Effector memory CD4-positive, alpha-beta T cell (primary cell): Measurements from ENCODE around the gene SRI.
"Not testable (repeated sequence)": the region's sequence is repeated elsewhere in the genome, so short reads cannot be mapped to it uniquely, and the experiment has no call there.

Source experiments
- DNase-seq, 3 donors: peaks; one replicate each; pipeline ENCODE4 v3.0.0-alpha.2; 2020
- H3K27ac ChIP-seq: 2 replicates; pipeline ENCODE4 v1.7.0; 2013; ENCODE audit warnings: mild to moderate bottlenecking, low read length, moderate library complexity; ENCODE audit not compliant: insufficient read depth, poor library complexity, severe bottlenecking
- H3K27me3 ChIP-seq: replicated peaks from 2 replicates; pipeline ENCODE4 v1.7.0; 2013; ENCODE audit warnings: mild to moderate bottlenecking, low read length; ENCODE audit not compliant: insufficient read depth, control insufficient read depth, poor library complexity, severe bottlenecking
- H3K36me3 ChIP-seq: 2 replicates; pipeline ENCODE4 v1.7.0; 2013; ENCODE audit warnings: mild to moderate bottlenecking, low read length, moderate library complexity; ENCODE audit not compliant: control insufficient read depth, insufficient read depth
- H3K4me1 ChIP-seq: 2 replicates; pipeline ENCODE4 v1.7.0; 2013; ENCODE audit warnings: low read length, mild to moderate bottlenecking; ENCODE audit not compliant: control insufficient read depth, insufficient read depth, poor library complexity, severe bottlenecking
- H3K4me3 ChIP-seq: 2 replicates; pipeline ENCODE4 v1.7.0; 2013; ENCODE audit warnings: low read length, low read depth, mild to moderate bottlenecking; ENCODE audit not compliant: insufficient read depth, poor library complexity, severe bottlenecking
- H3K9me3 ChIP-seq: 2 replicates; pipeline ENCODE4 v1.7.0; 2013; ENCODE audit warnings: mild to moderate bottlenecking, low read length, moderate library complexity; ENCODE audit not compliant: control insufficient read depth

SRI gene

DNA sequence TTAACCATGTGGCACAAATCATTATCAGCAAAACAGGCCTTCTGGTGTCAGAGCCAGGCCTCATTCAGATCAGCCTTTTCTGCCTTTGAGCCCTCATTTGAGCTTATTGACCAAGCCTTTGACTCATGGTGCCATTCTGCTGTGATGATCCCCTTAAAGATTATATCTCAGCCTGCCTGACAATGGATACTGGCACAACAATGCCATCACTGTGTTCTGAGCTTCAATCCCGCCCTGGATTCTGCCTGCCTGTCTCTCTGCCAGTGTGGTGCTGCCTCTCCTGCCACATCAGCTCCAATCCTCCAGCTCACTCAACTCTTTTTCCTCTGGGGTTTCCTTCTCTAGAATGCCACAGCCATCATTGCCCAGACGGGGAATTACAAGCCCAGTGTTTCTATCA lies 52.6 kb downstream of the SRI start:
- H3K9me3 ChIP-seq = no peaks in the 10 kb centered on the region
- no peak overlapping the region for H3K27ac ChIP-seq
- no peaks in the 10 kb centered on the region for H3K36me3 ChIP-seq
- H3K4me3 ChIP-seq = no peak overlapping the region
- H3K4me1 ChIP-seq = no peaks in the 10 kb centered on the region
- DNase-seq = no peak
- H3K27me3 ChIP-seq = no peaks in the 10 kb centered on the region

DNA sequence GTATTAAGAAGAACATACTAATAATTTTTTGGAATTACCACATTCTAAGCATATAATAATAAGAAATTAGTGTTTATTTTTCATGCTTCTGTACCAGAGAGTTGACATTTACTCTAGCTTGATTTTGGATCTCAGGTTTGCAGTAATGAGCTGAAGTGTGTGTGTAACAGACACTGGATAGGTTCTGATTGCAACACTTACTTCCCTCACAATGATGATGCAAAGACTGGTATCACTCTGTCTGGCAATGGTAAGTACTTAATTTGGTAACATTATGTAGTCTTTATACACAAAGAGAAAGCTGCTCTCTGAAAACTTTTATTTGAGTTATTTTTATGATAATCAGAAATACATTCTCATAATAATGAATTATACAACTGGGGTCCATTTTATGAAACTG lies 54.1 kb downstream of the SRI start:
- Histone ChIP-seq H3K4me3 (no peak overlapping the region), H3K27me3 (no peaks in the 10 kb centered on the region), H3K4me1 (no peaks in the 10 kb centered on the region), H3K36me3 (no peaks in the 10 kb centered on the region), H3K9me3 (no peaks in the 10 kb centered on the region), H3K27ac (no peak overlapping the region)
- DNase-seq = no peak

DNA sequence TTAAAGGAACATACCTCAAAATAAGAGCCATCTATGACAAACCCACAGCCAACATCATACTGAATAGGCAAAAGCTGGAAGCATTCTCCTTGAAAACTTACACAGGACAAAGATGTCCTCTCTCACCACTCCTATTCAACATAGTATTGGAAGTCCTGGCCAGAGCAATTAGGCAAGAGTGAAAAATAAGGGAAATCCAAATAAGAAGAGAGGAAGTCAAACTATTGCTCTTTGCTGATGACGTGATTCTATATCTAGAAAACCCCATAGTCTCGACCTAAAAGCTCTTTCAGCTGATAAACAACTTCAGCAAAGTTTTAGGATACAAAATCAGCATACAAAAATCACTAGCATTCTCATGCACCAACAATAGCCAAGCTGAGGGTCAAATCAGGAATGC lies 60.1 kb downstream of the SRI start:
- H3K27me3 ChIP-seq, H3K27ac ChIP-seq, H3K9me3 ChIP-seq, H3K36me3 ChIP-seq, H3K4me3 ChIP-seq, H3K4me1 ChIP-seq, DNase-seq: not testable (repeated sequence)

DNA sequence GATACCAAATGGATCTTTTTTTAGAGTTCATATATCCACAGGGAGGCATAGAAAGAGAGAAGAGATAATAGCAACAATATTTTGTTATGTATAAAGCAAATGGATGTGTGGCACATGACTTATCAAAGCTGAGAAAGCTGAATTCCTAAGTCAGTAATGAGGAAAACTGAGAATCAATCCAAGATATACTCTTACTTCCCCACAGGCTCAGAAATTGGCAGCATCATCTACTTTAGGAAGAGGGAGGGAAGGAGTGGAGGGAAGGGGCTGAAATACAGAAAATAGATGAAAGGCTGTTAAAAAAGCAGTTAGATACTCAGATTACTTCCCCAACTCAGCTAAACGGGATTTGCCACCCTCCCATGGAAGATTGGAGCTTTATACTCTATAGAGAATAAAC lies 63.5 kb downstream of the SRI start:
- Histone ChIP-seq H3K9me3 (no peaks in the 10 kb centered on the region), H3K4me1 (no peaks in the 10 kb centered on the region), H3K36me3 (no peaks in the 10 kb centered on the region), H3K4me3 (no peak overlapping the region), H3K27me3 (no peaks in the 10 kb centered on the region), H3K27ac (no peak overlapping the region)
- DNase-seq = no peak

DNA sequence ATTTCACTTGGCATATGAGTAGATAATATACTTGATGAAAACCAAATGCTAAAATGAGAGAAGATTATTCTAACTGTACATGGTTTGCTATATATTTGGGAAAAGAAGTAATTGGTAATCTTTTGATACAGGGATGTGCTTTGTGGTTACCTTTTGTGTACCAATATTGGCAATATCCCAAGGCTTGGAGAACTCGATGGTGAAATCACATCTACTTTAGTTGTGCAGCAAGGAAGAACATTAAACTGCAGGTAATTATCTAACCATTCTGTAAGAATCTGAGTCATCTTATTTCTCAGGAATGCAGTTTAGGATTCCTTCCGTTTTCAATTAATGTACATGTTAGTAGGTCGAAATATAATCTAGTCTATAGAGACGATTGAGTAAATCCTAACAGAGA lies 64.1 kb downstream of the SRI start:
- no peaks in the 10 kb centered on the region for H3K36me3 ChIP-seq
- no peaks in the 10 kb centered on the region for H3K27me3 ChIP-seq
- no peak for DNase-seq
- no peak overlapping the region for H3K4me3 ChIP-seq
- H3K27ac ChIP-seq = no peak overlapping the region
- no peaks in the 10 kb centered on the region for H3K9me3 ChIP-seq
- H3K4me1 ChIP-seq = no peaks in the 10 kb centered on the region
